ENCODE results near the gene MEOX1.

Gene MEOX1

DNA sequence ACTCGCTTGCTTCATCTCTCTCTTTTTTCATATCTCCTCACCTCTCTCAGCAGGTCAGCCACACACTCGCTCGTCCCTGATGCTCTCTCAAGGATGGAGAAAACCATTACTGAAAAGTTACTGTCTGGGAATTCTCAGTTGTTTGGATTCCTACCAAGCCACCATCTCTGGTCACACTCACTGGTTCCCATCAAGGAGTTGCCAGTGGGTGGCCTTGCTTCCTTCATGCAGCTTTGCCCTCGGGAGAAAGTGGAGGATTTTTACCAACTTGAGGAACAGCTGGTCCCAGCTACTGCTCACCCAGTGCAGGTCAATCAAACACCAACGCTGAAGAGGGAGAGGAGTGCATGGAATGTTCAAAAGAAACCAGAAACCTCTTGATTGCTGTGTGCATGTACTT, 25.3 kb downstream of the MEOX1 start:
- H3K27me3 ChIP-seq (ENCODE audit: insufficient read depth, low read length), result no peaks in the 10 kb centered on the region; the same call in 1 of the 2 replicates
- no peaks in the 10 kb centered on the region for H3K79me2 ChIP-seq (ENCODE audit: control insufficient read depth, insufficient read depth, low read length, unreplicated experiment)
- H2AFZ ChIP-seq (ENCODE audit: low read length, unreplicated experiment), result no peak overlapping the region
- no peak overlapping the region for H3K27ac ChIP-seq (ENCODE audit: low read depth, low read length)
- peaks cover 6% of the 10 kb centered on the region for H3K4me1 ChIP-seq (ENCODE audit: control insufficient read depth, insufficient read depth, low read length, unreplicated experiment)
- no peak overlapping the region for H3K4me3 ChIP-seq (ENCODE audit: low read depth, low read length)
- H3K36me3 ChIP-seq (ENCODE audit: insufficient read depth, low read length), result no peaks in the 10 kb centered on the region

GRCh38 chr17:43634591-43635125, 27.1 kb downstream of the MEOX1 start:
- no peak overlapping the region; the same call in 1 of the 2 replicates for H3K4me3 ChIP-seq (ENCODE audit: low read depth, low read length)
- H3K27ac ChIP-seq (ENCODE audit: low read depth, low read length), result no peak overlapping the region
- H3K79me2 ChIP-seq (ENCODE audit: control insufficient read depth, insufficient read depth, low read length, unreplicated experiment), result no peaks in the 10 kb centered on the region
- H3K27me3 ChIP-seq (ENCODE audit: insufficient read depth, low read length), result no peaks in the 10 kb centered on the region; the same call in 1 of the 2 replicates
- peak overlapping the region; percentile 41 for H2AFZ ChIP-seq (ENCODE audit: low read length, unreplicated experiment)
- H3K4me1 ChIP-seq (ENCODE audit: control insufficient read depth, insufficient read depth, low read length, unreplicated experiment), result peaks cover 6% of the 10 kb centered on the region
- no peaks in the 10 kb centered on the region for H3K36me3 ChIP-seq (ENCODE audit: insufficient read depth, low read length)

GRCh38 chr17:43632221-43632620, 29.5 kb downstream of the MEOX1 start:
- no peak overlapping the region for H3K27ac ChIP-seq (ENCODE audit: low read depth, low read length)
- no peaks in the 10 kb centered on the region for H3K79me2 ChIP-seq (ENCODE audit: control insufficient read depth, insufficient read depth, low read length, unreplicated experiment)
- H3K36me3 ChIP-seq (ENCODE audit: insufficient read depth, low read length), result no peaks in the 10 kb centered on the region
- no peak overlapping the region for H3K4me3 ChIP-seq (ENCODE audit: low read depth, low read length)
- H3K27me3 ChIP-seq (ENCODE audit: insufficient read depth, low read length), result no peaks in the 10 kb centered on the region
- H2AFZ ChIP-seq (ENCODE audit: low read length, unreplicated experiment), result no peak overlapping the region
- peaks cover 6% of the 10 kb centered on the region for H3K4me1 ChIP-seq (ENCODE audit: control insufficient read depth, insufficient read depth, low read length, unreplicated experiment)

- no peak overlapping the region for H2AFZ ChIP-seq (ENCODE audit: low read length, unreplicated experiment)
- H3K27ac ChIP-seq (ENCODE audit: low read depth, low read length), result no peak overlapping the region
- peaks cover under 1% of the 10 kb centered on the region; the same call in 1 of the 2 replicates for H3K27me3 ChIP-seq (ENCODE audit: insufficient read depth, low read length)
- peaks cover 6% of the 10 kb centered on the region for H3K4me1 ChIP-seq (ENCODE audit: control insufficient read depth, insufficient read depth, low read length, unreplicated experiment)
- H3K4me3 ChIP-seq (ENCODE audit: low read depth, low read length), result no peak overlapping the region
- no peaks in the 10 kb centered on the region for H3K36me3 ChIP-seq (ENCODE audit: insufficient read depth, low read length)
- H3K79me2 ChIP-seq (ENCODE audit: control insufficient read depth, insufficient read depth, low read length, unreplicated experiment), result no peaks in the 10 kb centered on the region
Measured at GRCh38 chr17:43631429-43631828, 30.3 kb downstream of the MEOX1 start.

DNA sequence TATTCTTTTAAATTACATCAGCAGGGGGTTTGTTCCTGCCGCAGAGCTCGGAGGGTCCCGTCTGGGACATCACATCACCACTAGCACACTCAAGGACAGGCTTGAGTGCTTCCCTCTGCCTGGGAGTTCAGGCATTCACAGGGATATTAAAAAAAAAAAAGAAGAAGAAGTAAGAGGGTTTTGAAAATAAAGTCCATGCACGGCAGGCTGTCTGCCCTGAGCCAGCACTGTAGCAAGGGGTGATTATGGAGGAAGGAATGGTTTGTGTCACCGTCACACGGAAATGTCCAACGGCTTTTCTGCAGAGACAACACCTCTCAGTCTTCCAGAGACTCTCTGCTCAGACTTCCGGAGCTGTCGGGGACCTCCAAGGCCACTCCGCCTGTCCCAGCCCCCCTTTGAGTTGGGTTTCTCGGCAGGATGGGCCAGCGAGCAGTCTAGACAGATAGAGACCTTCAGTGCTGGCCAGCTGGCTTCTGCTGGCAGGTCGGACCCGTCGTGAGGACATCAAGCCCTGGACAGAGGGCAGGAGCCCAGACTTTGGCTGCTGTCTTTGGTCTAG, 33.6 kb downstream of the MEOX1 start:
- Histone ChIP-seq H3K27ac (ENCODE audit: low read depth, low read length) (no peak overlapping the region), H3K27me3 (ENCODE audit: insufficient read depth, low read length) (peaks cover 3% of the 10 kb centered on the region; the same call in 1 of the 2 replicates), H3K79me2 (ENCODE audit: control insufficient read depth, insufficient read depth, low read length, unreplicated experiment) (no peaks in the 10 kb centered on the region), H3K36me3 (ENCODE audit: insufficient read depth, low read length) (no peaks in the 10 kb centered on the region), H3K4me3 (ENCODE audit: low read depth, low read length) (no peak overlapping the region), H2AFZ (ENCODE audit: low read length, unreplicated experiment) (no peak overlapping the region), H3K4me1 (ENCODE audit: control insufficient read depth, insufficient read depth, low read length, unreplicated experiment) (no peaks in the 10 kb centered on the region)

DNA sequence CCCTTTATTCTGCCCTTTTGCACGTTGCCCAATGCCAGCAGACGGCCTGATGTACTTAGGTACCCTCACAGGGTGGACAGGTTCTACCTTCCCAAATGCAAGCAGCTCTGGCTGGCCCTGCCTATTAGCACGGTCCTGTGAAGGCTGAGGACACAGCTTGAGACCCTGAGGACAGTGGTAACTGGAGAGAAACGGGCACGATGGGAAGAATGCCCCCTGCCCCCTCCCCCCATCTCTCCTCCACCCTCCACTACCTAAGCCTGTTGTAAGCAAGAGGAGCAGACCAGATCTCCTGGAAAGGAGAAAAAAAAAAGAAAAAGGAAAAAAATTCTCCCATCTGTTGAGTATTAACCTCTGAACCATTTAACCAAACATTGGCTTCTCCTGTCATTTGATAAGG, 34.1 kb downstream of the MEOX1 start:
- H3K36me3 ChIP-seq (ENCODE audit: insufficient read depth, low read length), result no peaks in the 10 kb centered on the region
- H3K27me3 ChIP-seq (ENCODE audit: insufficient read depth, low read length), result peaks cover 3% of the 10 kb centered on the region; the same call in 1 of the 2 replicates
- H3K27ac ChIP-seq (ENCODE audit: low read depth, low read length), result no peak overlapping the region
- no peak overlapping the region for H2AFZ ChIP-seq (ENCODE audit: low read length, unreplicated experiment)
- no peak overlapping the region for H3K4me3 ChIP-seq (ENCODE audit: low read depth, low read length)
- H3K79me2 ChIP-seq (ENCODE audit: control insufficient read depth, insufficient read depth, low read length, unreplicated experiment), result no peaks in the 10 kb centered on the region
- H3K4me1 ChIP-seq (ENCODE audit: control insufficient read depth, insufficient read depth, low read length, unreplicated experiment), result no peaks in the 10 kb centered on the region

DNA sequence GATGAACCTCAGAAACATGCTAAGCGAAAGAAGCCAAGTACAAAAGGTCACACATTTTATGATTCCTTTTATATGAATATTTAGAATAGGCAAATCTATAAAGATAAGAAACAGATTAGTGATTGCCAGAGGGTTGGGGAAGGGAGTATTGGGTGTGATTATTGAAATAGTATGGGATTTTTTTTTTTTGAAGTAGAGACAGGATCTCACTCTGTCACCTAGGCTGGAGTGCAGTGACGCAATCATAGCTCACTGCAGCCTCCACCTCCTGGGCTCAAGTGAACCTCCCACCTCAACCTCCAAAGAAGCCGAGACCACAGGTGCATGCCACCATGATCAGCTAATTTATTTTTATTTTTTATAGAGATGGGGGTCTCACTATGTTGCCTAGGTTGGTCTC, 35.7 kb downstream of the MEOX1 start:
- Histone ChIP-seq H3K4me3 (ENCODE audit: low read depth, low read length) (no peak overlapping the region), H3K4me1 (ENCODE audit: control insufficient read depth, insufficient read depth, low read length, unreplicated experiment) (no peaks in the 10 kb centered on the region), H3K36me3 (ENCODE audit: insufficient read depth, low read length) (no peaks in the 10 kb centered on the region), H2AFZ (ENCODE audit: low read length, unreplicated experiment) (no peak overlapping the region), H3K79me2 (ENCODE audit: control insufficient read depth, insufficient read depth, low read length, unreplicated experiment) (no peaks in the 10 kb centered on the region), H3K27ac (ENCODE audit: low read depth, low read length) (no peak overlapping the region), H3K27me3 (ENCODE audit: insufficient read depth, low read length) (peaks cover 3% of the 10 kb centered on the region; the same call in 1 of the 2 replicates)

DNA sequence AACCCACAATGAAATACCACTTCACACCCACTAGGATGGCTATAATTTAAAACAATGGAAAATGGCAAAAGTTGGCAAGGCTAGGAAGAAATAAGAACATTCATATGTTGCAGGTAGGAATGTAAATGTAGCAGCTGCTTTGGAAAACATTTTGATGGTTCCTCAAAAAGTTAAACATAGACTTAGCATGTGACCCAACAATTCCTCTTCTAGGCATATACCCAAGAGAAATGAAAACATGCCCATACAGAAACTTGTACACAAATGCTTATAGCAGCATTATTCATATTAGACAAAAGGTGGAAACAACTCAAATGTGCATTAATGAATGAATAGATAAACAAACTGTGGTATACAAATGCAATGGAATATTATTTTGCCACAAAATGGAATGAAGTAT, 36.1 kb downstream of the MEOX1 start:
- Histone ChIP-seq H3K27ac (ENCODE audit: low read depth, low read length) (no peak overlapping the region), H2AFZ (ENCODE audit: low read length, unreplicated experiment) (no peak overlapping the region), H3K36me3 (ENCODE audit: insufficient read depth, low read length) (no peaks in the 10 kb centered on the region), H3K79me2 (ENCODE audit: control insufficient read depth, insufficient read depth, low read length, unreplicated experiment) (no peaks in the 10 kb centered on the region), H3K27me3 (ENCODE audit: insufficient read depth, low read length) (peaks cover 3% of the 10 kb centered on the region; the same call in 1 of the 2 replicates), H3K4me3 (ENCODE audit: low read depth, low read length) (no peak overlapping the region), H3K4me1 (ENCODE audit: control insufficient read depth, insufficient read depth, low read length, unreplicated experiment) (no peaks in the 10 kb centered on the region)

- Histone ChIP-seq H3K4me1 (ENCODE audit: control insufficient read depth, insufficient read depth, low read length, unreplicated experiment) (no peaks in the 10 kb centered on the region), H3K4me3 (ENCODE audit: low read depth, low read length) (no peak overlapping the region), H3K27me3 (ENCODE audit: insufficient read depth, low read length) (no peaks in the 10 kb centered on the region), H2AFZ (ENCODE audit: low read length, unreplicated experiment) (no peak overlapping the region), H3K27ac (ENCODE audit: low read depth, low read length) (no peak overlapping the region), H3K36me3 (ENCODE audit: insufficient read depth, low read length) (no peaks in the 10 kb centered on the region), H3K79me2 (ENCODE audit: control insufficient read depth, insufficient read depth, low read length, unreplicated experiment) (no peaks in the 10 kb centered on the region)
Measured at GRCh38 chr17:43620581-43620980, 41.1 kb downstream of the MEOX1 start.

- no peak overlapping the region for H3K27ac ChIP-seq (ENCODE audit: low read depth, low read length)
- no peaks in the 10 kb centered on the region for H3K79me2 ChIP-seq (ENCODE audit: control insufficient read depth, insufficient read depth, low read length, unreplicated experiment)
- no peaks in the 10 kb centered on the region for H3K4me1 ChIP-seq (ENCODE audit: control insufficient read depth, insufficient read depth, low read length, unreplicated experiment)
- no peak overlapping the region for H2AFZ ChIP-seq (ENCODE audit: low read length, unreplicated experiment)
- H3K4me3 ChIP-seq (ENCODE audit: low read depth, low read length), result no peak overlapping the region
- H3K36me3 ChIP-seq (ENCODE audit: insufficient read depth, low read length), result no peaks in the 10 kb centered on the region
- H3K27me3 ChIP-seq (ENCODE audit: insufficient read depth, low read length), result no peaks in the 10 kb centered on the region
Measured at GRCh38 chr17:43620147-43620546, 41.6 kb downstream of the MEOX1 start.

GRCh38 chr17:43619705-43620104, 42.0 kb downstream of the MEOX1 start:
- H3K79me2 ChIP-seq (ENCODE audit: control insufficient read depth, insufficient read depth, low read length, unreplicated experiment), result no peaks in the 10 kb centered on the region
- H3K36me3 ChIP-seq (ENCODE audit: insufficient read depth, low read length), result no peaks in the 10 kb centered on the region
- H3K4me1 ChIP-seq (ENCODE audit: control insufficient read depth, insufficient read depth, low read length, unreplicated experiment), result no peaks in the 10 kb centered on the region
- H3K27ac ChIP-seq (ENCODE audit: low read depth, low read length), result no peak overlapping the region
- H3K27me3 ChIP-seq (ENCODE audit: insufficient read depth, low read length), result no peaks in the 10 kb centered on the region
- H2AFZ ChIP-seq (ENCODE audit: low read length, unreplicated experiment), result no peak overlapping the region
- no peak overlapping the region for H3K4me3 ChIP-seq (ENCODE audit: low read depth, low read length)

All from ACC112 (cell line).